NCI-H2107 (cell line): ENCODE data around the gene CRYBB1.

ENCODE experiments used
- DNase-seq: peaks from one replicate; lab custom pipeline; 2025; lab: John Stamatoyannopoulos, UW

Gene CRYBB1

DNA sequence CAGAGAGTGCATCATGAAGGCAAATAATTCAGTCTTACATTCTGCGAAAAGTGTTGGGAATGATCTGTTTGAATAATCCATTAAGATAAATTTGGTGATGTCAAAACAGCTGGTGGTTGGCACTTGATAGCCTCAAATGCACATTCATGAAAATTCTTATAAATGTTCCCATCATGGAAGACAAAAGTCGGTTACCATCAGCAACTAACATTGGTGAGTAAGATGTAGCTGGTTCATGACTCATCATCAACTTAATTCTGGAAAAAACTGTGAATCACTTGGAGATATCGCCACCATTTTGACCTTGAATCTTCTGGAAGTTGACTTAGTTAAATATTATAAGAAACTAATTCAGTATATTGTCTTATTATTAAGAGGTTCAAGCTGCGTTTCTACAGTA lies 11.2 kb downstream of the CRYBB1 start:
- DNase-seq: no peak

GRCh38 chr22:26604368-26604767 lies 13.5 kb downstream of the CRYBB1 start:
- DNase-seq: no peak

DNA sequence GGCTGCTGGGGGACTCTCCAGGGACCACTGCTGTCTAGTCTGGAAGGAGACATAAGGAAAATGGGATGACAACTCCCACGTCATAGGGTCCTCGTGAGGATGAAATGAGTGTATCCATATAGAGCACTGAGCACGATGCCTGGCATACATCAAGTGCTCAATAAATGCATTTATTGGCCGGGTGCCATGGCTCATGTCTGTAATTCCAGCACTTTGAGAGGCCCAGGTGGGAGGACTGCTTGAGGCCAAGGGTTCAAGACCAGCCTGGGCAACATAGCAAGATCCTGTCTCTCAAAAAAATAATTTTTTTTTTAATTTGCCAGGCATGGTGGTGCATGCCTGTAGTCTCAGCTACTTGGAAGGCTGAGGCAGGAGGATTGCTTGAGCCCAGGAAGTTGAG lies 15.7 kb downstream of the CRYBB1 start:
- no peak for DNase-seq

DNA sequence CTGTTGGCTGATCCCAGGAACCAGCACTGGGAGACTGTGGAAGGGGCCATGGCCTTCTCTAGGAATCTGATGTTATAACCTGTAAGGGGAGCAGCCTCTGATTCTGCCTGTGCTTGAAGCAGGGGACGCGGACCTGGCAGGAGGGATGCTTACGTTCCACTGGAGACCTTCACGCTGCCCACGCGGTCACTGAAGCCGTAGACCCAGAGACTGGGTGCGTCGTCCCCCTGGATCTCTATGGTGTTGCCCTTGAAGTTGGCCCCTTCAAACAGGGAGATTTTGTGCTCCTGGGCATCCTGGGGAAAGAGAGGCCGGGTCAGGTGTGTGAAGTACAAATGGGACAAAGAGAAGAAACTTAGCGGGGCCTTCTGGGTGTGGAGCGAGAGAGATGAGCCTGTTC lies 16.1 kb downstream of the CRYBB1 start:
- no peak for DNase-seq

GRCh38 chr22:26599505-26599904 lies 18.3 kb downstream of the CRYBB1 start:
- no peak for DNase-seq

GRCh38 chr22:26597480-26597879 lies 20.3 kb downstream of the CRYBB1 start:
- no peak for DNase-seq

- no peak for DNase-seq
Measured at GRCh38 chr22:26597026-26597425, 20.8 kb downstream of the CRYBB1 start.

DNA sequence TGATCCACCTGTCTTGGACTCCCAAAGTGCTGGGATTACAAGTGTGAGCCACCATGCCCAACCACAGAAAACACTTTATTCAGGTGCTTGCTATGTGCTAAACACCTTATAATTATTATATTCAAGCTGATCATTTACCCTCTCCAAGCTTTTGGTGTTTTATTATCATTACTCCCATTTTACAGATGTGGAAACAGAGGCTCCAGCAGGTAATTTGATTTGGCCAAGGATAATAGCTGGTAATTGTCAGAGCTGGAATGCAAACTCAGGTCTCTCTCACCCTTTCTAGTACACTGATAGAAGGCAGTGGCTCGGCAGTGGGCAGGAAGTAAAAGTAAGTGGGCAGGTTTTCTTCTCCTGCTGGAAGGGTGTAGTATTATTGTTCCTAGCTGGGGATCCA lies 24.1 kb downstream of the CRYBB1 start:
- DNase-seq: no peak

- no peak for DNase-seq
Measured at GRCh38 chr22:26592421-26592891, 25.4 kb downstream of the CRYBB1 start.

DNA sequence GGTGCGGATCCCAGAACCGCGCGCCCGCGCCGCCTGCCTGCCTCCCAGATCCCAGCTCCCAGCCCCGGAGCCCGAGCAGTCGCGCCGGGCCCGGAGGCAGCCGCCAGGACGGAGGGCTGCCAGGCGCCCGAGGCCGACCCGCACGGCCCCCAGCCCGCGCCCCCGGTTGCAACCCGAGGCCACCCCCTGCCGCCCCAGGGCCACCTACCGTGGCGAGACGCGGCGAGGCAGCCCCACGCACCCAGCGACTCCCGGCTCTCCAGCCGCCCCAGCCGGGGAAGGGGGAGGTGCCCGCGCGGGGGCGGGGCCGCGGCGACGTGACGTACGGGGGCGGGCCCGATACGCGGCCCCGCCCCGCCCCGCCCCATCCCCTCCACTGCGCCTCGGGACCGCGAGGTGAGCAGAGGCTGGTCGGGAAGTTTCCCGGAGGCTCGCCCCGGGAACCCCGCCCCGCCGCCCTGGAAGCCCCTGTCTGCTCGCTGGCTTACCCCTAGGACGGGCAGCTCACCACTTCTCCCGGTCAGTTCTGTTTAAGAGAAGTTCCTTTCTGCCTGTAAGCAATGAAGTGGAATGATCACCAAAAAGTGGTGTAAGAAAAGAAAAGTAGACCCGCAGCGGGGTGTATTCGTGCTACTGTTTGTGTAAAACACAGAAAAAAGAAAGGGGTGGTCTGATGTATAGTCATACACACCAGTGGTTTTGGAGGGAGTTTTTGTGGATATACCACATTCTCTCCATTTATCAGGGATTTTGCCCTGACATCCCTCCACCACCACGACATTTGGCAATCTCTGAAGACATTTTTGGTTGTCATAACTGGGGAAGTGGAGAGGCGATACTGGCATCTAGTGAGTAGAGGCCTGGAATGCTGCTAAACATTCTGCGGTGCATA lies 27.7 kb downstream of the CRYBB1 start, which contains the start of gene TPST2:
Gene TPST2, minus strand, starts transcription at position 288 of the 892 bp plus-strand sequence. CDS start 48,502 bp downstream, outside the sequence.
- no peak for DNase-seq

DNA sequence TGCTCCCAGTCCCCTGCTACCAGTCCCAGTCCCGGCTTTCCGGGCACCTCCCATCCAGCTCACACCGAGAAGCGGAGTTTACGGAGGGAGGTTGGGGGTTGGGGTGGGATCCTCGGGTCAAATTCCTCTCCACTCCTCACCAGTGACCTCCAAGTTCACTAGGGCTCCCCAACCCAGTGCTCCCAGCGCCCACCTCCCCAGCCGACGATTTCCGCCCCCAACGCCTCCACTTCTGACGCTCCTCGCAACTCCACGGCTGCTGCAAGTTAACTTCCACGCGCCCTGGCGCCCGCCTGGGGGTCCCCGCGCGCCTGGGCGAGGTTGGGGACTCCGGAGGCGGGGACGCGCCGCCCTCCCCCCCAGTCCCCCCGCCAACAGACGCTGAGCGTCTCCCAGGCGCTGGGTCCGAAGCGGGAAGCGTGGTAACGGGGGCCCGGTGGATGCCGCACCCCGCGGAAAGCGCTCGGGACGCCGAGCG lies 28.4 kb downstream of the CRYBB1 start:
- no peak for DNase-seq

DNA sequence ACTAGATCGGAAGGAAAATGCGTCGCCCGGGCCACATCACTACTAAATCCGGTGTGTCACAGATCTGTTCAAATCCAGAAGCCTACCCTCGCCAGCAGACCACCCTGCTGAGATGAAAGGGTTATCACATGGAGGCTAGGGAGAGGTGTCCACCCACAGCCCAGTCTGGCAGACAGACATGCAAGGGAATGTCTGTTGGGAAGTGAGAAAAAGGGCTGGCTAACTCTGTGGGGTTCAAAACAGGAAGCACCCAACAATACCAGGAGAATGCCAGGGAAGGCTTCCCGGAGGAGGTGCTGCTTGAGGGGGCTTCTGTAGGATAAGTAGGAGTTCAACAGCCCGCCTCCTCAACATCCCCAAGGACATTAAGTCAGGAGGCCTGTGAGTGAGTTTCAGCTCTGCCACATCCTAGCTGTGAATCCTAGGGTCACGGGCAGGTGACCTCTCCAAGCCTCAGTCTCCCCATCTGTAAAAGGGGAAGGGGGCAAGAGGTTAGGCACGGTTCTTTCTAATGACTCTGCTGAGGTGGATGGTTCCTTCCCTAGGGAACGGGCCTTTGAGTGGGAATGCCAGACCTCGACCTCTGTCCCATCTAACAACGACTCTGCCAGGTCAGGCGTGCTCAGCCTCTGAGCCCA lies 29.0 kb downstream of the CRYBB1 start:
- no peak for DNase-seq

GRCh38 chr22:26587991-26588613 lies 29.7 kb downstream of the CRYBB1 start:
- no peak for DNase-seq

- DNase-seq: no peak
Measured at GRCh38 chr22:26586556-26587325, 31.1 kb downstream of the CRYBB1 start.

DNA sequence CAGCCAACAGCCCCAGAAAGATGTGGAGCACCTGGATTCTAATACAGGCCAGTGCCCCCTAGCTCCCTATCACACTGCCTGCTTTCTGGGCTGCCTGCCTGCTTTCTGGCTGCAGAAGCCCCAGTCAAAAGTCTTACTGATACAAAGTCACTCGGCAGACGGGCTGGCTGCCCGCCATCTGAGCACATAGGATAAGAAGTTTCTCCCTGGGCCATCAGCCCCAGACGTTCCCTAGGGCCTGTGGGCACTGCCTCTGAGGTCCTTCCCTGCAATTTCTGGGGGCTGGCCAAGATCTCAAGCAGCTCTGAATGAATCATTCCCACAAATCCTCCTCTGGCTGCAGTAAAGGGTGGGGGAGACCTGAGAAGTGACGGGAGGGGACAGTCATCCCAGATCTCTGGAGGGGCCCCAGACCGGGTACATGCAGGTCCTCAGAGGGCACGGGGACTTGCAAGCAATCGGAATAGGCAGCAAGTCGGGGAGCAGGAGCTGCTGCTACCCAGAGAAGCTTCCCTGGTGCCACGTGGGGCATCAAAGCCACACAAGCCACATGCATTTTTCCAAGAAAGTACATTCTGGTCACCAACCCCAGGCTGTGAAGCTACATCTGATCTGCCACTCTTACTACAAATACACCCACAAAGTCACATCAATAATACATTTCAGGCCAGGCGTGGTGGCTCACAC lies 32.6 kb downstream of the CRYBB1 start:
- no peak for DNase-seq

DNA sequence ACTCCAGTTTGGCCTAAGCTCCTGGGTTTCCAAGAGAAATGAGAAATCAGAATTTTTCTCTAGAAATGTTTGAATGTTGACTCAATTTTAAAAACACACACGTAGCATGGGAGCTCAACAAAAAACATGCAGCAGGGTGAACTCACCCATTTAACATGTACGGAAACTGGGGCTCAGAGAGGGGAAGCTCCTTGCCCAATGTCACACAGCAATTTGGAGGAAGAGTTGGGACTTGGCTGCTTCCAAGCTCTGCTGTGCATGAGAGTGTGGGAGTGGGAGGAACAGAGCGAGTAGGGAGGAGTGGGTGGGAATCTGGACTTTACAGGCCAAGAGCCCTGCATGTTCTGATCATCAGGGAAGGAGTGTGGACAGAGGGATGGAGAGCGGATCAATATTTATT lies 33.8 kb downstream of the CRYBB1 start:
- DNase-seq: no peak

- no peak for DNase-seq
Measured at GRCh38 chr22:26581633-26582168, 36.1 kb downstream of the CRYBB1 start.

DNA sequence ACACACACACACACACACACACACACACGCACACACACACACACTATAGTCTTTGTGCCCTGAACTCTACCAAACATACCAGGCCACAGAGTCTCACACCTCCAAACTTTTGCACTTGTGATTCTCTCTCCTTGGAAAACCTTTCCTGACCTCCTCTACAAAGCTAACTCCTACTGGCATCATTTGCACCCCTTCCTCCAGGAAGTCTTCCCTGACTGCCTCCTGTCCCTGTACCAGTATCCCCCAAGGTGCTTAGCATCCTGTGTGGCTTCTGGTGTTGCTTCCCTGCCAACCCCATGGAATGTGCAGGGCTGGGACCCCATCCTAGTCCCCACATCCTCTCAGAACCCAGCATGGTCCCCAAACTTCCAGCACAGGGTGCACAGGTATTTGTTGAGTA lies 36.8 kb downstream of the CRYBB1 start:
- DNase-seq: no peak

- no peak for DNase-seq
Measured at GRCh38 chr22:26580240-26580962, 37.4 kb downstream of the CRYBB1 start.

- DNase-seq: no peak
Measured at GRCh38 chr22:26579331-26579886, 38.4 kb downstream of the CRYBB1 start.
